OCI-LY3 (cell line): ENCODE data around the gene STMN3.

Experiments
- CTCF ChIP-seq: fragments of 200-600, 300-600 bp; sonication (generic); IDR thresholded peaks from 2 replicates; pipeline ENCODE4 v1.5.1; 2014; ENCODE audit warnings: antibody characterized with exemption, low read length, low read depth
- EZH2phosphoT487 ChIP-seq: fragments of 200-600 bp; shearing (Covaris generic); IDR thresholded peaks from 2 replicates; pipeline ENCODE4 v1.6.1; 2018; ENCODE audit warnings: antibody characterized with exemption, mixed run types, low read depth

- TF ChIP-seq CTCF (no peak), EZH2phosphoT487 (no peak)
Observed at GRCh38 chr20:63628246-63628975, 24.8 kb downstream of the STMN3 start.
